LoVo (cell line): Measurements from ENCODE around the gene TCHP.
"Not testable (repeated sequence)": the region's sequence is repeated elsewhere in the genome, so short reads cannot be mapped to it uniquely, and the experiment has no call there.

Experiments used
- DNase-seq: peaks from one replicate; pipeline ENCODE4 v3.0.0-alpha.2; 2016; ENCODE audit warnings: low spot score

TCHP gene

GRCh38 chr12:109899783-109900751 lies at the start of gene TCHP:
Gene TCHP, plus strand, starts transcription at chr12:109900274. Its CDS starts 2,753 bp downstream, at chr12:109903027.
- DNase-seq, result peak; percentile 91

GRCh38 chr12:109850518-109850917 lies 49.6 kb upstream of the TCHP start:
- DNase-seq, result not testable (repeated sequence)

- no peak for DNase-seq
Measured at GRCh38 chr12:109855377-109855776, 44.7 kb upstream of the TCHP start.

GRCh38 chr12:109857715-109858114 lies 42.4 kb upstream of the TCHP start:
- DNase-seq, result no peak

- no peak for DNase-seq
Measured at GRCh38 chr12:109858764-109859163, 41.3 kb upstream of the TCHP start.

GRCh38 chr12:109860977-109861376 lies 39.1 kb upstream of the TCHP start:
- DNase-seq, result no peak

GRCh38 chr12:109861689-109862314 lies 38.3 kb upstream of the TCHP start:
- DNase-seq, result no peak

GRCh38 chr12:109862491-109862890 lies 37.6 kb upstream of the TCHP start:
- not testable (repeated sequence) for DNase-seq

- no peak for DNase-seq
Measured at GRCh38 chr12:109863847-109864712, 36.0 kb upstream of the TCHP start.

GRCh38 chr12:109864916-109865315 lies 35.2 kb upstream of the TCHP start:
- no peak for DNase-seq

- no peak for DNase-seq
Measured at GRCh38 chr12:109868182-109869051, 31.7 kb upstream of the TCHP start.

- DNase-seq, result no peak
Measured at GRCh38 chr12:109870648-109871047, 29.4 kb upstream of the TCHP start.

GRCh38 chr12:109871668-109872314 lies 28.3 kb upstream of the TCHP start:
- DNase-seq, result no peak

- DNase-seq, result no peak
Measured at GRCh38 chr12:109873653-109874052, 26.4 kb upstream of the TCHP start.

- DNase-seq, result peak; percentile 78
Measured at GRCh38 chr12:109875572-109876131, 24.4 kb upstream of the TCHP start.

- DNase-seq, result no peak
Measured at GRCh38 chr12:109876406-109876805, 23.7 kb upstream of the TCHP start.

- no peak for DNase-seq
Measured at GRCh38 chr12:109877504-109878246, 22.4 kb upstream of the TCHP start.

GRCh38 chr12:109878247-109878625 lies 21.8 kb upstream of the TCHP start:
- DNase-seq, result no peak

GRCh38 chr12:109878749-109879148 lies 21.3 kb upstream of the TCHP start:
- no peak for DNase-seq
